ENCODE measurements around the gene RAD51B. TPM values are rescaled to one million over a fixed set of nuclear protein-coding genes. Genes with fewer than 3 reads are reported as not detected.

RAD51B gene
- polyA plus RNA-seq, 3 donors, result 3.6 to 11.6 (median 9.4) TPM

- no peak overlapping the region for H3K27ac Mint-ChIP-seq
- no peak overlapping the region for H3K27ac ChIP-seq (ENCODE audit: low read depth in 1 of 2, low read length in 2 of 2)
- no peaks in the 10 kb centered on the region for H3K9me3 ChIP-seq (replicated peaks in 1 of 2; ENCODE audit: control insufficient read depth in 1 of 2, insufficient read depth in 1 of 2, low read length in 2 of 2)
- no peaks in the 10 kb centered on the region for H3K79me2 ChIP-seq (ENCODE audit: insufficient read depth, low read length)
- peaks cover 5% of the 10 kb centered on the region for H3K4me1 Mint-ChIP-seq
- H3K36me3 ChIP-seq (replicated peaks in 1 of 2; ENCODE audit: control insufficient read depth in 1 of 2, insufficient read depth in 2 of 2, low read length in 2 of 2), result no peaks in the 10 kb centered on the region
- no peak overlapping the region for H2AFZ ChIP-seq (ENCODE audit: insufficient read depth, low read depth, low read length, poor library complexity, severe bottlenecking)
- DNase-seq, result no peak
- H3K27me3 Mint-ChIP-seq (ENCODE audit: low read depth in 3 of 3), result peaks cover 0 to 3% (median 0%) of the 10 kb centered on the region in 3 donors
- no peak overlapping the region for H3K4me2 ChIP-seq (replicated peaks; ENCODE audit: extremely low read depth, low read length, poor library complexity, severe bottlenecking)
- peaks cover 2 to 8% of the 10 kb centered on the region in 2 donors for H3K36me3 Mint-ChIP-seq
- no peak overlapping the region for H3K4me3 Mint-ChIP-seq
- TF ChIP-seq CTCF (IDR thresholded peaks at IDR 0.05), result no peak
- no peaks in the 10 kb centered on the region for H3K27me3 ChIP-seq (ENCODE audit: control insufficient read depth in 2 of 2, insufficient read depth in 2 of 2, low read length in 2 of 2)
- no peaks in the 10 kb centered on the region for H3K4me1 ChIP-seq (ENCODE audit: control insufficient read depth in 1 of 2, insufficient read depth in 2 of 2, low read length in 2 of 2)
- no peaks in the 10 kb centered on the region for H4K20me1 ChIP-seq (ENCODE audit: insufficient read depth, low read length)
- intact Hi-C loops (cut with micrococcal nuclease), result no loop called here
- no peak overlapping the region for H3K4me3 ChIP-seq (replicated peaks in 1 of 3; ENCODE audit: low read depth in 2 of 3, low read length in 3 of 3)
- H3K9ac ChIP-seq (ENCODE audit: insufficient read depth, low read length, poor library complexity, severe bottlenecking), result no peak overlapping the region
- peaks cover 0 to 2% (median 0%) of the 10 kb centered on the region in 7 donors for H3K9me3 Mint-ChIP-seq
- no CpG with 5 or more reads among the region's 1 CpG for WGBS (ENCODE audit: insufficient coverage)
These were observed 158.0 kb downstream of the RAD51B start for GRCh38 chr14:67977434-67978034.

GRCh38 chr14:67978749-67979148, 159.2 kb downstream of the RAD51B start:
- Histone ChIP-seq H3K9ac (ENCODE audit: insufficient read depth, low read length, poor library complexity, severe bottlenecking) (no peak overlapping the region), H3K4me1 (ENCODE audit: control insufficient read depth in 1 of 2, insufficient read depth in 2 of 2, low read length in 2 of 2) (no peaks in the 10 kb centered on the region), H3K79me2 (ENCODE audit: insufficient read depth, low read length) (no peaks in the 10 kb centered on the region), H3K9me3 (replicated peaks in 1 of 2; ENCODE audit: control insufficient read depth in 1 of 2, insufficient read depth in 1 of 2, low read length in 2 of 2) (no peaks in the 10 kb centered on the region), H3K4me2 (replicated peaks; ENCODE audit: extremely low read depth, low read length, poor library complexity, severe bottlenecking) (no peak overlapping the region), H3K4me3 (replicated peaks in 1 of 3; ENCODE audit: low read depth in 2 of 3, low read length in 3 of 3) (no peak overlapping the region), H3K27ac (ENCODE audit: low read depth in 1 of 2, low read length in 2 of 2) (no peak overlapping the region), H2AFZ (ENCODE audit: insufficient read depth, low read depth, low read length, poor library complexity, severe bottlenecking) (no peak overlapping the region), H4K20me1 (ENCODE audit: insufficient read depth, low read length) (no peaks in the 10 kb centered on the region), H3K27me3 (ENCODE audit: control insufficient read depth in 2 of 2, insufficient read depth in 2 of 2, low read length in 2 of 2) (no peaks in the 10 kb centered on the region), H3K36me3 (replicated peaks in 1 of 2; ENCODE audit: control insufficient read depth in 1 of 2, insufficient read depth in 2 of 2, low read length in 2 of 2) (no peaks in the 10 kb centered on the region)
- Mint-ChIP-seq H3K36me3 (peaks cover 2 to 8% of the 10 kb centered on the region in 2 donors), H3K27ac (no peak overlapping the region), H3K27me3 (ENCODE audit: low read depth in 3 of 3) (peaks cover 0 to 3% (median 0%) of the 10 kb centered on the region in 3 donors), H3K9me3 (peaks cover 0 to 2% (median 0%) of the 10 kb centered on the region in 7 donors), H3K4me3 (no peak overlapping the region), H3K4me1 (peaks cover 5% of the 10 kb centered on the region)
- intact Hi-C loops (cut with micrococcal nuclease), result no loop called here
- no peak for DNase-seq
- no peak for TF ChIP-seq CTCF (IDR thresholded peaks at IDR 0.05)
